ENCODE measurements around the gene ANKS4B.

ANKS4B gene

DNA sequence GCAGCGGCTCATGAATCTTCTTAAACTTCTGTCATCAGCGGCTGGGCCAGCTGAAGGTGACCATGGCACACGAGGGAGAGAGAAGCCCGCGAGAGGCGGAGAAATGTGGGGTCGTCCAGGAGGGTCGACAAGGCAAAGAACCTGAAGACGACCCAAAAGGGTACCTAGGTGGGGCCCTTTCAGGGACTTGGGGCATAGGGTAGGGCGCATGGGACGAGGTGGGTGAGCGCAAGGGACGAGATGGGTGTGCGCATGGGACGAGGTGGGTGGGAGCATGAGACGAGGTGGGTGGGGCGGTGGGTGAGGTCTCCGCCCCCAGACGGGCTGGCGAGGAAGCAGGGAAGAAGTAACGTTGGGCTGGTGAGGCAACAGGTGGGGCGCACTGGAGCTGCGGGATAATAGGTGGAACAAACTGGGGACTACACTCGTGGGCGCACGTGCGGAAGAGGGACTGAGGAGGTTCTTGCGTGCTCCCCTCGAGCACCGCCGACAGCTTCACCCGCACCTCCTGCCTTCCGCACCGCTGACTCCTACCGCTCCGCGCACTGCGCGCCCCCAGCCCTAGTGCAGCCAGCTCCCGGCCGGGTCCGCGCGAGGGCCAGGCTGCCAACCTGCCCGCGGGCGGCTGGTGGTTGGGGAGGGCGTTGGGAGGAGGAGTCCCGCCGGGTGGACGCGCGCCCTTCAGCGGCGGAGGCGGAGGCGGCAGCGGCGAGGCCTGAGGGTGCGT lies 67.8 kb downstream of the ANKS4B start:
- peak; percentile 83 to 95 for DNase-seq

GRCh38 chr16:21301895-21302291 lies 68.4 kb downstream of the ANKS4B start:
- DNase-seq = peak; percentile 47 to 74

DNA sequence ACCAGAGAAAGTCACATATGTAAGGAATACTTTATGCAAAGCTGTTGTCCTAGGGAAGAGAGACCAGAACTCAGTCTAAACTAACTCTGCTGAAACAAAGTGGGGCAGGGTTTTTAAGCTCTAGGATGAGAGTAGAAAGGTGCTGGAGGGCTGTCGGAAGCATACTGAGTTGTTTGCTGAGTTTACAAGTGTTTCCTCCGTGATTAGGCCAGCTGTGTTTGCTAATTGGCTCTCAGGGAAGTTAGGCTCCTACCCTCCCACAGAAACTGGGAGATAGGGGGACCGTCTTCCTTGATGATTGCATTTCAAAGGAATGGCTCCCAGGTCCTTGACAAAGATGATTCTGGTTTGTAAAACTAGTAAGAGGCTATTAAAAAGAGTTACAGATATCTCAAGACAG lies 69.0 kb downstream of the ANKS4B start:
- no peak for DNase-seq

DNA sequence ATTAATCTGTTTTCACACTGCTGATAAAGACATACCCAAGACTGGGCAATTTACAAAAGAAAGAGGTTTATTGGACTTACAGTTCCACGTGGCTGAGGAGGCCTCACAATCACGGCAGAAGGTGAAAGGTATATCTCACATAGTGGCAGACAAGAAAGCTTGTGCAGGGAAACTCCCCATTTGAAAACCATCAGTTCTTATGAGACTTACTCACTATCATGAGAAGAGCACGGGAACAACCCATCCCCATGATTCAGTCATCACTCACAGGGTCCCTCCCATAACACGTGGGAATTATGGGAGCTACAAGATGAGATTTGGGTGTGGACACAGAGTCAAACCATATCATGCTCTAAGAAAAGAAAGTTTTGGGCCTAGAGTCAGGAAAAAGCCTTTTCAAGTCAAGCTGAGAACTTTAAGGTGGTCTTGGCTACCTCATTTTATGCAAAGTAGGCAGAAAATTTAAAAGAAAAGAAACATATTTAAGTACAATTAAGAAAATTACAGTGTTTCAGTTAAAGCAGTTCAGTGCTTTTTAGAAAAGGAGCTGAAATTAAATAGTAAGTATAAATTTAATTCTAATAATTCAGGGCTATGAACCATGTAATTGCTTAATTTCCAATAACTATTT lies 69.5 kb downstream of the ANKS4B start:
- DNase-seq = no peak
